ENCODE results near the gene GPD1L. TPM values are rescaled to one million over a fixed set of nuclear protein-coding genes. Genes with fewer than 3 reads are reported as not detected.

GPD1L gene
- total and polyA plus RNA-seq, 2 of the 13 experiments (the other 11 are each of a cell fraction or from before 2014, with no cell fraction given) = 4.9 to 13.7 TPM

DNA sequence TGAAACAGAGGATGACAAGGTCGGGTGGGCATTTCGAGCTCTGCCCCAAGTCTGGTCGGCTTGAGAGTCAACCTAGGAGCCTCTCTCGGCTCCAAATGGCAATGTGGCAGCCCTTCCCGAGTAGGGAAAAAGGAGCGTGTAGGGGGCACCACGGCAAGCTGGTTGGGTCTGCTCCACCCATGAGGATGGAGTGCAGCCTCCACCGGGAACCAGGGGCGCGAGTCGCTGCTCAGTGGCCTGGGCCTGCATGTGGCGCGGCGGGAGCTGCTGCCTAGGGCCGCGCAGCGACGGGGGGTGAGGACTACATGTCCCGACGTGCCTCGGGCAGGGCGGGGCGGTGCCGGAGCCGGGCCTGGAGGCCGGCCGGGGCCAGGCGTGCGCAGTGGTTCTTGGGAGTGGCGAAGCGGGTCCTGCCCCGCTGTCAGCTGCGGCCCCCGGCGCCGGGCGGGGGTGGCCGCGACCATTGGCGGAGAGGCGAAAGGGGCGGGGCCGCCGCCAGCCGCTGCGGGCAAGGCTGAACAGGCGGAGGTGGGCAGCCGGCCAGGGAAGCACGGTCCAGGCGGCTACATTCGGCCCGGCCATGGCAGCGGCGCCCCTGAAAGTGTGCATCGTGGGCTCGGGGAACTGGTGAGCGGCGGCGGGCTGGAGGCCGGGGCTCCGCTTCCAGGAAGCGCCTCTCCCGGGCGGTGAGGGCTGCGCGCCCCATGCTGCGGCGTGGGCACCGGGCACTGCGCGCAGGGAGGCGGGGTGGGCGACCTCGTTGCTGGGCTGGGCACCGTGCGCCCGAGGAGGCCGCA is at the start of gene GPD1L (continued):
- TF ChIP-seq, protein P1, sequence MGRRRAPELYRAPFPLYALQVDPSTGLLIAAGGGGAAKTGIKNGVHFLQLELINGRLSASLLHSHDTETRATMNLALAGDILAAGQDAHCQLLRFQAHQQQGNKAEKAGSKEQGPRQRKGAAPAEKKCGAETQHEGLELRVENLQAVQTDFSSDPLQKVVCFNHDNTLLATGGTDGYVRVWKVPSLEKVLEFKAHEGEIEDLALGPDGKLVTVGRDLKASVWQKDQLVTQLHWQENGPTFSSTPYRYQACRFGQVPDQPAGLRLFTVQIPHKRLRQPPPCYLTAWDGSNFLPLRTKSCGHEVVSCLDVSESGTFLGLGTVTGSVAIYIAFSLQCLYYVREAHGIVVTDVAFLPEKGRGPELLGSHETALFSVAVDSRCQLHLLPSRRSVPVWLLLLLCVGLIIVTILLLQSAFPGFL (CRISPR knock-in tag; IDR thresholded peaks at IDR 0.05) = no peak
- TF ChIP-seq ZNF749 (CRISPR knock-in tag; IDR thresholded peaks at IDR 0.05; ENCODE audit: borderline replicate concordance) (0 out of 2 replicates have a peak, but pooled peaks have one; percentile 18), ZNF484 (CRISPR knock-in tag; IDR thresholded peaks at IDR 0.05; ENCODE audit: borderline replicate concordance, low read depth) (no peak), ZNF317 (CRISPR knock-in tag; IDR thresholded peaks at IDR 0.05) (no peak), ZBTB38 (CRISPR knock-in tag; IDR thresholded peaks at IDR 0.05) (peak; percentile 56), HNRNPLL (IDR thresholded peaks at IDR 0.05; ENCODE audit: low read depth, low read length, poor library complexity, severe bottlenecking) (peak; percentile 48), ARHGAP35 (CRISPR knock-in tag; IDR thresholded peaks at IDR 0.05; ENCODE audit: borderline replicate concordance) (no peak), ZIK1 (CRISPR knock-in tag; IDR thresholded peaks at IDR 0.05; ENCODE audit: borderline replicate concordance, low read depth) (no peak; the same call in 1 of the 2 replicates), SP1 (IDR thresholded peaks at IDR 0.05) (no peak), SP1 (CRISPR knock-in tag; IDR thresholded peaks at IDR 0.05) (peak; percentile 79), RBM39 (IDR thresholded peaks at IDR 0.05; ENCODE audit: low read depth, low read length, poor library complexity, severe bottlenecking) (no peak), ZBTB4 (CRISPR knock-in tag; IDR thresholded peaks at IDR 0.05; ENCODE audit: borderline replicate concordance) (no peak), RFXANK (CRISPR knock-in tag; IDR thresholded peaks at IDR 0.05) (0 out of 2 replicates have a peak, but pooled peaks have one; percentile 30), AKAP8 (CRISPR knock-in tag; IDR thresholded peaks at IDR 0.05) (peak; percentile 79; the same call in 1 of the 2 replicates), ZNF737 (CRISPR knock-in tag; IDR thresholded peaks at IDR 0.05; ENCODE audit: borderline replicate concordance) (no peak), ATF3 (CRISPR knock-in tag; IDR thresholded peaks at IDR 0.05) (no peak; the same call in 1 of the 2 replicates), ZNF570 (CRISPR knock-in tag; IDR thresholded peaks at IDR 0.05; ENCODE audit: borderline replicate concordance) (0 out of 2 replicates have a peak, but pooled peaks have one; percentile 34), CCDC6 (CRISPR knock-in tag; IDR thresholded peaks at IDR 0.05) (0 out of 2 replicates have a peak, but pooled peaks have one; percentile 72), ZNF775 (CRISPR knock-in tag; IDR thresholded peaks at IDR 0.05; ENCODE audit: borderline replicate concordance) (no peak), ZNF441 (CRISPR knock-in tag; IDR thresholded peaks at IDR 0.05; ENCODE audit: borderline replicate concordance) (0 out of 2 replicates have a peak, but pooled peaks have one; percentile 41)
- TF ChIP-seq, protein P2, sequence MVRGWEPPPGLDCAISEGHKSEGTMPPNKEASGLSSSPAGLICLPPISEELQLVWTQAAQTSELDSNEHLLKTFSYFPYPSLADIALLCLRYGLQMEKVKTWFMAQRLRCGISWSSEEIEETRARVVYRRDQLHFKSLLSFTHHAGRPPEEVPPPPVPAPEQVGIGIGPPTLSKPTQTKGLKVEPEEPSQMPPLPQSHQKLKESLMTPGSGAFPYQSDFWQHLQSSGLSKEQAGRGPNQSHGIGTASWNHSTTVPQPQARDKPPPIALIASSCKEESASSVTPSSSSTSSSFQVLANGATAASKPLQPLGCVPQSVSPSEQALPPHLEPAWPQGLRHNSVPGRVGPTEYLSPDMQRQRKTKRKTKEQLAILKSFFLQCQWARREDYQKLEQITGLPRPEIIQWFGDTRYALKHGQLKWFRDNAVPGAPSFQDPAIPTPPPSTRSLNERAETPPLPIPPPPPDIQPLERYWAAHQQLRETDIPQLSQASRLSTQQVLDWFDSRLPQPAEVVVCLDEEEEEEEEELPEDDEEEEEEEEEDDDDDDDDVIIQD (CRISPR knock-in tag; IDR thresholded peaks at IDR 0.05; ENCODE audit: low read depth) = peak; percentile 6; the same call in 1 of the 2 replicates
- TF ChIP-seq, protein P3, sequence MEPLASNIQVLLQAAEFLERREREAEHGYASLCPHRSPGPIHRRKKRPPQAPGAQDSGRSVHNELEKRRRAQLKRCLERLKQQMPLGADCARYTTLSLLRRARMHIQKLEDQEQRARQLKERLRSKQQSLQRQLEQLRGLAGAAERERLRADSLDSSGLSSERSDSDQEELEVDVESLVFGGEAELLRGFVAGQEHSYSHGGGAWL (CRISPR knock-in tag; IDR thresholded peaks at IDR 0.05) = 0 out of 2 replicates have a peak, but pooled peaks have one; percentile 39
